ENCODE data around the gene CNTN1.

CNTN1 gene

GRCh38 chr12:41092115-41092514 lies 399.9 kb downstream of the CNTN1 start:
- no peak overlapping the region for H2AFZ ChIP-seq (ENCODE audit: low read depth, low read length)

GRCh38 chr12:41096797-41097196 lies 404.6 kb downstream of the CNTN1 start:
- H3K4me1 ChIP-seq (ENCODE audit: insufficient read depth, low read length) = no peaks in the 10 kb centered on the region
- H3K27ac ChIP-seq (ENCODE audit: low read length) = no peak overlapping the region
- H3K4me3 ChIP-seq (ENCODE audit: low read depth in 1 of 2, low read length in 2 of 2) = no peak overlapping the region
- no peaks in the 10 kb centered on the region for H4K20me1 ChIP-seq (ENCODE audit: insufficient read depth, low read length)
- no peak overlapping the region for H3K9ac ChIP-seq (ENCODE audit: low read depth, low read length)
- H3K36me3 ChIP-seq (ENCODE audit: insufficient read depth, low read length) = no peaks in the 10 kb centered on the region
- no peak overlapping the region for H3K4me2 ChIP-seq (ENCODE audit: insufficient read depth, low read length)
- no peak for ATAC-seq (ENCODE audit: insufficient read depth, low read depth)
- TF ChIP-seq CTCF (IDR thresholded peaks at IDR 0.05; ENCODE audit: borderline replicate concordance, extremely low read depth, low read length, poor library complexity, severe bottlenecking) (no peak), EZH2 (IDR thresholded peaks at IDR 0.05; ENCODE audit: borderline replicate concordance, low read depth, low read length, severe bottlenecking) (no peak)
- no peak overlapping the region for H2AFZ ChIP-seq (ENCODE audit: low read depth, low read length)
- H3K27me3 ChIP-seq (ENCODE audit: insufficient read depth, low read length, poor library complexity) = no peaks in the 10 kb centered on the region
- no peaks in the 10 kb centered on the region for H3K9me3 ChIP-seq (ENCODE audit: insufficient read depth, low read length, severe bottlenecking)
- no peaks in the 10 kb centered on the region for H3K79me2 ChIP-seq (ENCODE audit: insufficient read depth, low read length)
- DNase-seq = no peak

More at GRCh38 chr12:41092115-41092514, 399.9 kb downstream of the CNTN1 start:
- no peak for ATAC-seq (ENCODE audit: insufficient read depth, low read depth)
- Histone ChIP-seq H3K79me2 (ENCODE audit: insufficient read depth, low read length) (no peaks in the 10 kb centered on the region), H4K20me1 (ENCODE audit: insufficient read depth, low read length) (no peaks in the 10 kb centered on the region), H3K9ac (ENCODE audit: low read depth, low read length) (no peak overlapping the region), H3K36me3 (ENCODE audit: insufficient read depth, low read length) (no peaks in the 10 kb centered on the region), H3K27me3 (ENCODE audit: insufficient read depth, low read length, poor library complexity) (no peaks in the 10 kb centered on the region), H3K4me1 (ENCODE audit: insufficient read depth, low read length) (no peaks in the 10 kb centered on the region), H3K27ac (ENCODE audit: low read length) (no peak overlapping the region), H3K4me2 (ENCODE audit: insufficient read depth, low read length) (no peak overlapping the region), H3K9me3 (ENCODE audit: insufficient read depth, low read length, severe bottlenecking) (no peaks in the 10 kb centered on the region), H3K4me3 (ENCODE audit: low read depth in 1 of 2, low read length in 2 of 2) (no peak overlapping the region)
- TF ChIP-seq EZH2 (IDR thresholded peaks at IDR 0.05; ENCODE audit: borderline replicate concordance, low read depth, low read length, severe bottlenecking) = no peak
- no peak for TF ChIP-seq CTCF (IDR thresholded peaks at IDR 0.05; ENCODE audit: borderline replicate concordance, extremely low read depth, low read length, poor library complexity, severe bottlenecking)
- no peak for DNase-seq

GRCh38 chr12:41100572-41100971 lies 408.3 kb downstream of the CNTN1 start:
- H3K9ac ChIP-seq (ENCODE audit: low read depth, low read length) = no peak overlapping the region
- no peak overlapping the region for H3K27ac ChIP-seq (ENCODE audit: low read length)
- DNase-seq = no peak
- TF ChIP-seq CTCF (IDR thresholded peaks at IDR 0.05; ENCODE audit: borderline replicate concordance, extremely low read depth, low read length, poor library complexity, severe bottlenecking) = no peak
- no peak for TF ChIP-seq EZH2 (IDR thresholded peaks at IDR 0.05; ENCODE audit: borderline replicate concordance, low read depth, low read length, severe bottlenecking)
- no peaks in the 10 kb centered on the region for H3K4me1 ChIP-seq (ENCODE audit: insufficient read depth, low read length)
- ATAC-seq (ENCODE audit: insufficient read depth, low read depth) = no peak
- H3K36me3 ChIP-seq (ENCODE audit: insufficient read depth, low read length) = no peaks in the 10 kb centered on the region
- no peaks in the 10 kb centered on the region for H4K20me1 ChIP-seq (ENCODE audit: insufficient read depth, low read length)
- H3K4me3 ChIP-seq (ENCODE audit: low read depth in 1 of 2, low read length in 2 of 2) = no peak overlapping the region
- H2AFZ ChIP-seq (ENCODE audit: low read depth, low read length) = no peak overlapping the region
- H3K79me2 ChIP-seq (ENCODE audit: insufficient read depth, low read length) = no peaks in the 10 kb centered on the region
- no peaks in the 10 kb centered on the region for H3K27me3 ChIP-seq (ENCODE audit: insufficient read depth, low read length, poor library complexity)
- no peaks in the 10 kb centered on the region for H3K9me3 ChIP-seq (ENCODE audit: insufficient read depth, low read length, severe bottlenecking)
- no peak overlapping the region for H3K4me2 ChIP-seq (ENCODE audit: insufficient read depth, low read length)

GRCh38 chr12:41101806-41102205 lies 409.6 kb downstream of the CNTN1 start:
- H2AFZ ChIP-seq (ENCODE audit: low read depth, low read length) = no peak overlapping the region
- TF ChIP-seq EZH2 (IDR thresholded peaks at IDR 0.05; ENCODE audit: borderline replicate concordance, low read depth, low read length, severe bottlenecking) (no peak), CTCF (IDR thresholded peaks at IDR 0.05; ENCODE audit: borderline replicate concordance, extremely low read depth, low read length, poor library complexity, severe bottlenecking) (no peak)

More at GRCh38 chr12:41101806-41102205, 409.6 kb downstream of the CNTN1 start:
- Histone ChIP-seq H3K4me2 (ENCODE audit: insufficient read depth, low read length) (no peak overlapping the region), H3K4me3 (ENCODE audit: low read depth in 1 of 2, low read length in 2 of 2) (no peak overlapping the region), H3K36me3 (ENCODE audit: insufficient read depth, low read length) (no peaks in the 10 kb centered on the region), H3K27ac (ENCODE audit: low read length) (no peak overlapping the region), H3K9ac (ENCODE audit: low read depth, low read length) (no peak overlapping the region), H3K79me2 (ENCODE audit: insufficient read depth, low read length) (no peaks in the 10 kb centered on the region), H3K27me3 (ENCODE audit: insufficient read depth, low read length, poor library complexity) (no peaks in the 10 kb centered on the region), H4K20me1 (ENCODE audit: insufficient read depth, low read length) (no peaks in the 10 kb centered on the region), H3K4me1 (ENCODE audit: insufficient read depth, low read length) (no peaks in the 10 kb centered on the region), H3K9me3 (ENCODE audit: insufficient read depth, low read length, severe bottlenecking) (no peaks in the 10 kb centered on the region)
- DNase-seq (no peak), ATAC-seq (ENCODE audit: insufficient read depth, low read depth) (no peak)

All from DND-41 (cell line).